CD4-positive, alpha-beta T cell (primary cell): Measurements from ENCODE around the gene AUP1. TPM values are rescaled to one million over a fixed set of nuclear protein-coding genes. Genes with fewer than 3 reads are reported as not detected.

Experiments used
- ATAC-seq: fragments of 200-7000 bp; cut with Tn5 transposase; one replicate; pipeline ENCODE4 v1.10.0; 2022; ENCODE audit warnings: mild to moderate bottlenecking; ENCODE audit not compliant: poor library complexity
- CTCF ChIA-PET: fragments of 350-600 bp; sonication (Branson Sonifier 250); formaldehyde crosslinking; loops from one replicate; lab custom pipeline; 2021; ENCODE audit warnings: antibody characterized with exemption, inconsistent platforms; lab: Charles Lee
- POLR2A ChIA-PET: fragments of 350-600 bp; sonication (Branson Sonifier 250); formaldehyde crosslinking; loops from one replicate; lab custom pipeline; 2021; ENCODE audit warnings: antibody characterized with exemption, inconsistent platforms; lab: Charles Lee
- DNase-seq, 14 experiments: peaks; one replicate each; pipeline ENCODE4 v3.0.0-alpha.2; 2013 to 2020; ENCODE audit warnings: mixed read lengths in 2 of 14
- H3K27ac ChIP-seq, 2 donors: one replicate each; pipeline versions ENCODE4 v1.5.1 to v1.7.0; 2013; ENCODE audit warnings: low read length in 2 of 2, low read depth in 1 of 2, mild to moderate bottlenecking in 1 of 2
- H3K27me3 ChIP-seq, 2 experiments: 1 replicate in 1 of 2; 2 replicates in 1 of 2; pipeline versions ENCODE4 v1.6.1 to v1.7.0; 2013; ENCODE audit warnings: low read length in 2 of 2, control low read depth in 1 of 2, mild to moderate bottlenecking in 1 of 2, moderate library complexity in 1 of 2; ENCODE audit not compliant: insufficient read depth in 2 of 2, control insufficient read depth in 1 of 2
- H3K36me3 ChIP-seq: one replicate; pipeline ENCODE4 v1.6.1; 2013; ENCODE audit warnings: low read length, control low read depth; ENCODE audit not compliant: insufficient read depth
- H3K4me1 ChIP-seq: one replicate; pipeline ENCODE4 v1.6.1; 2013; ENCODE audit warnings: low read length, control low read depth; ENCODE audit not compliant: insufficient read depth
- H3K4me3 ChIP-seq: one replicate; pipeline ENCODE4 v1.5.1; 2013; ENCODE audit warnings: mild to moderate bottlenecking, low read length, moderate library complexity
- H3K9me3 ChIP-seq, 2 experiments: 1 replicate in 1 of 2; 2 replicates in 1 of 2; pipeline versions ENCODE4 v1.6.1 to v1.7.0; 2013; ENCODE audit warnings: low read length in 2 of 2, mild to moderate bottlenecking in 2 of 2, control low read depth in 1 of 2, moderate library complexity in 1 of 2; ENCODE audit not compliant: control insufficient read depth in 1 of 2, insufficient read depth in 1 of 2
- H3K27ac Mint-ChIP-seq: one replicate; pipeline ENCODE4 v1.8.0; 2020; ENCODE audit warnings: mixed read lengths
- H3K27me3 Mint-ChIP-seq: one replicate; pipeline ENCODE4 v1.8.0; 2021; ENCODE audit warnings: mixed read lengths
- H3K36me3 Mint-ChIP-seq: one replicate; pipeline ENCODE4 v1.8.0; 2021; ENCODE audit warnings: low read depth, mixed read lengths
- H3K4me1 Mint-ChIP-seq: one replicate; pipeline ENCODE4 v1.8.0; 2021; ENCODE audit warnings: low read depth, mixed read lengths
- H3K4me3 Mint-ChIP-seq: one replicate; pipeline ENCODE4 v1.8.0; 2020; ENCODE audit warnings: mild to moderate bottlenecking, mixed read lengths
- H3K9me3 Mint-ChIP-seq: one replicate; pipeline ENCODE4 v1.8.0; 2020; ENCODE audit warnings: mixed read lengths
- intact Hi-C, 2 experiments: fragments of 100-400 bp; cut with DNase I in 1 of 2; cut with micrococcal nuclease in 1 of 2; formaldehyde crosslinking; loops; one replicate each; pipeline versions ENCODE4 v1.15.1 to v1.9.0; 2023 to 2025; cut with DNase I, micrococcal nuclease
- total RNA-seq, 174 experiments: library from RNA in 2 of 174; stranded (reverse) in 2 of 174; gene quantifications; one replicate each; pipeline ENCODE4 v1.2.3 and lab custom pipeline; 2021 to 2026
- TF ChIP-seq, protein P1 (sequence below): fragments of 200-600 bp; IDR thresholded peaks from one replicate; pipeline ENCODE4 v1.8.0; 2022; ENCODE audit warnings: antibody characterized with exemption, mild to moderate bottlenecking

The AUP1 gene
- total RNA-seq, 2 experiments from 2014 or later = 162 to 170 TPM

DNA sequence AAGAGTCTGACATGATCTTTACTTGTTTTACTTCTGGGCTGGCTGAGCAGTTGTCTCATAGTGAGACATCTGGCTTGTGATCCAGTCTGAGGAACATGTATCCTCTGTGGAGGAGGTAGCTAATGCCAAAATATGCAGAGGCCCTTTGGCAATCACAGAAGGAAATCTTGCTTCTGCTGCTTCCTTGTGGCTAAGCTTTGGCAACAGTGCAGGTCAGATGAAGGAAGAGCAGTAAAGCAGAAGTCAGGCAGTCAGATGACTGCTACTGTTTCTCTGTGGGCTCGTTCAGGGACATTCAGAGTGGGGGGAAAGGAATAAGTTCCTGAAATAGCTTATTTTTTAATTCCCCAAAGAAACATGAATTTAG lies 47.3 kb upstream of the AUP1 start:
- POLR2A ChIA-PET = no interaction called here
- H3K4me1 ChIP-seq = peaks cover 5% of the 10 kb centered on the region
- CTCF ChIA-PET = no interaction called here

DNA sequence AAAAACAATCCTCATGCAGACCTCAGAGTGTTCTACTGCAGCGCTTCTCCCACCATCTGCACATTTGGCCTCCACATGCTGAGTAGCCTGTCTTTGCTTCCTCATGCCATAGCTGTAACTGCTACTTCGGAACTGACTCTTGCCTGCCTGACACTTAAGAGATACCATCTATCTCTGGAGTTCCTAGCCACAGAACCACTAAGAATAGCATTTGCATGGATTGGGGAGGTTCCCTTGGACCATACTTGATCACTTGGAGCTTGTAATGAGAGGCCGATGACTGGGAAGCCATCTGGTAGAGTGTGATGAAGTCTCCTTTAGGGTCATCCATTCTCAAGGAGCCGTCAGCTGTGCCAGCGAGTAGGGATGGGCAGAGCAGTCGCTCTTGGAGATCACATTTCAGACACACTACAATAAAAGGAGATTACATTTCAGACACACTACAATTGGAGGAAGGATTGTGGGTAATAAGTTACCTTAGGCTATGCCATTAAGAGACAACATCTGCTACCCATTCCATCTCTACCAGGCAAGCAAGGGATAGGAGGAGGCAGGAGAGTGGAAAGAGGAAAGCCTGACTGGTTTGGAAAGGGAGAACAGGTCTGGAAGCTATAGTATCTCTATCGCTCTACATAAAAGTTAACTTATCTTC lies 46.8 kb upstream of the AUP1 start:
- no peaks in the 10 kb centered on the region for H3K9me3 Mint-ChIP-seq
- CTCF ChIA-PET = no interaction called here
- Histone ChIP-seq H3K9me3 (no peaks in the 10 kb centered on the region), H3K36me3 (no peaks in the 10 kb centered on the region), H3K4me3 (no peak overlapping the region), H3K27me3 (no peaks in the 10 kb centered on the region), H3K4me1 (peaks cover 5% of the 10 kb centered on the region), H3K27ac (no peak overlapping the region)
- ATAC-seq (no peak), DNase-seq (no peak)
- TF ChIP-seq, protein P1, sequence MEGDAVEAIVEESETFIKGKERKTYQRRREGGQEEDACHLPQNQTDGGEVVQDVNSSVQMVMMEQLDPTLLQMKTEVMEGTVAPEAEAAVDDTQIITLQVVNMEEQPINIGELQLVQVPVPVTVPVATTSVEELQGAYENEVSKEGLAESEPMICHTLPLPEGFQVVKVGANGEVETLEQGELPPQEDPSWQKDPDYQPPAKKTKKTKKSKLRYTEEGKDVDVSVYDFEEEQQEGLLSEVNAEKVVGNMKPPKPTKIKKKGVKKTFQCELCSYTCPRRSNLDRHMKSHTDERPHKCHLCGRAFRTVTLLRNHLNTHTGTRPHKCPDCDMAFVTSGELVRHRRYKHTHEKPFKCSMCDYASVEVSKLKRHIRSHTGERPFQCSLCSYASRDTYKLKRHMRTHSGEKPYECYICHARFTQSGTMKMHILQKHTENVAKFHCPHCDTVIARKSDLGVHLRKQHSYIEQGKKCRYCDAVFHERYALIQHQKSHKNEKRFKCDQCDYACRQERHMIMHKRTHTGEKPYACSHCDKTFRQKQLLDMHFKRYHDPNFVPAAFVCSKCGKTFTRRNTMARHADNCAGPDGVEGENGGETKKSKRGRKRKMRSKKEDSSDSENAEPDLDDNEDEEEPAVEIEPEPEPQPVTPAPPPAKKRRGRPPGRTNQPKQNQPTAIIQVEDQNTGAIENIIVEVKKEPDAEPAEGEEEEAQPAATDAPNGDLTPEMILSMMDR = no peak
- POLR2A ChIA-PET = no interaction called here
- peaks cover 20% of the 10 kb centered on the region for H3K4me1 Mint-ChIP-seq
- intact Hi-C loops = no loop called here
- no peak overlapping the region for H3K4me3 Mint-ChIP-seq
- H3K36me3 Mint-ChIP-seq = no peaks in the 10 kb centered on the region
- no peak overlapping the region for H3K27ac Mint-ChIP-seq
- H3K27me3 Mint-ChIP-seq = peaks cover 10% of the 10 kb centered on the region

More for the DNA sequence above, 47.3 kb upstream of the AUP1 start:
- TF ChIP-seq, protein P1 = no peak
- Histone ChIP-seq H3K9me3 (no peaks in the 10 kb centered on the region), H3K4me3 (no peak overlapping the region), H3K27ac (no peak overlapping the region), H3K27me3 (no peaks in the 10 kb centered on the region), H3K36me3 (no peaks in the 10 kb centered on the region)
- no peak overlapping the region for H3K4me3 Mint-ChIP-seq
- H3K27ac Mint-ChIP-seq = no peak overlapping the region
- intact Hi-C loops = no loop called here
- DNase-seq = peak in 3 of 14 experiments; percentile 11 to 41 (median 33)
- H3K4me1 Mint-ChIP-seq = peaks cover 20% of the 10 kb centered on the region
- H3K9me3 Mint-ChIP-seq = no peaks in the 10 kb centered on the region
- H3K36me3 Mint-ChIP-seq = no peaks in the 10 kb centered on the region
- peaks cover 11% of the 10 kb centered on the region for H3K27me3 Mint-ChIP-seq
- no peak for ATAC-seq

DNA sequence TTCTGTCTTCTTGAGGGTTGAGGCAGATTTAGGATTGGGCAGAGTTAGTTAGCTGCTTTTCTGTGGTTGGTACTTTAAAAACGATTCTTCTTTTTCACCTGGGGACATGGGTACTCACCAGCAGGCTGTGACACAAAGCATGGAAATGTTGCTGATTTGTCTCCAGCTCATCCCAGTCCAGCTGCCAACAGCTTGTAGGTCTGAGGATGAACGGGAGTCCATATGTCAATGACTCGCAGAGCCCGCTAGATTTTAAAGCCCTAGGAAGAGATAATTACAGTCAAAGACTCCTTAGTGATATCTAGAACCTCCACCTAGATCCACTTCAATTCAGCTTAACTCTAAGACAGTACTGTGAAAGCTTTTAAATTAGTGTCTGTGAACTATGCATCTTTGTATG lies 45.8 kb upstream of the AUP1 start:
- H3K27me3 Mint-ChIP-seq = peaks cover 4% of the 10 kb centered on the region
- Histone ChIP-seq H3K27me3 (no peaks in the 10 kb centered on the region), H3K4me1 (peaks cover 5% of the 10 kb centered on the region), H3K9me3 (no peaks in the 10 kb centered on the region), H3K27ac (no peak overlapping the region), H3K36me3 (no peaks in the 10 kb centered on the region), H3K4me3 (no peak overlapping the region)
- intact Hi-C loops = no loop called here
- H3K4me1 Mint-ChIP-seq = peaks cover 20% of the 10 kb centered on the region
- no peak overlapping the region for H3K27ac Mint-ChIP-seq
- POLR2A ChIA-PET = interaction anchor here (1.7 kb wide), 1 partner anchor 116 kb away, joined by 5 read pairs; the partner anchor contains the start of gene WBP1
- CTCF ChIA-PET = no interaction called here
- no peak for ATAC-seq
- no peak for DNase-seq
- H3K36me3 Mint-ChIP-seq = no peaks in the 10 kb centered on the region
- TF ChIP-seq, protein P1 = no peak
- H3K4me3 Mint-ChIP-seq = no peak overlapping the region
- H3K9me3 Mint-ChIP-seq = no peaks in the 10 kb centered on the region
